SU-DHL-6 (cell line): ENCODE measurements around the gene FAM177B.

ENCODE experiments used
- H2AFZ ChIP-seq: fragments of 200-600 bp; sonication (generic); 2 replicates; pipeline ENCODE4 v1.6.1; 2014; ENCODE audit warnings: low read depth, mild to moderate bottlenecking, moderate library complexity, mixed read lengths, antibody characterized with exemption, low read length; ENCODE audit not compliant: severe bottlenecking
- H3F3A ChIP-seq: fragments of 200-600 bp; shearing (Covaris generic); 2 replicates; pipeline ENCODE4 v1.6.0; 2016; ENCODE audit warnings: antibody characterized with exemption, mild to moderate bottlenecking; ENCODE audit not compliant: insufficient read depth
- H3K27ac ChIP-seq: fragments of 200-600 bp; sonication (generic); 2 replicates; pipeline ENCODE4 v1.5.1; 2016; ENCODE audit warnings: low read depth, mild to moderate bottlenecking, low read length, moderate library complexity, mixed read lengths
- H3K27me3 ChIP-seq: fragments of 200-600 bp; sonication (generic), shearing (Covaris generic); 2 replicates; pipeline ENCODE4 v1.6.0; 2014; ENCODE audit warnings: mild to moderate bottlenecking, low read length
- H3K36me3 ChIP-seq: fragments of 200-600 bp; sonication (generic); 2 replicates; pipeline ENCODE4 v1.6.1; 2014; ENCODE audit warnings: mild to moderate bottlenecking, low read length, mixed read lengths
- H3K4me2 ChIP-seq: fragments of 300-600, 200-600 bp; shearing (Covaris generic), sonication (generic); 2 replicates; pipeline ENCODE4 v1.6.0; 2014; ENCODE audit warnings: low read length, low read depth, mild to moderate bottlenecking; ENCODE audit not compliant: poor library complexity, severe bottlenecking
- H3K4me3 ChIP-seq: fragments of 200-600 bp; sonication (generic); 2 replicates; pipeline ENCODE4 v1.5.1; 2014; ENCODE audit warnings: antibody characterized with exemption, low read length, mild to moderate bottlenecking, mixed read lengths; ENCODE audit not compliant: insufficient read depth, poor library complexity, severe bottlenecking
- H3K79me2 ChIP-seq: fragments of 200-600 bp; sonication (generic); 2 replicates; pipeline ENCODE4 v1.6.1; 2014; ENCODE audit warnings: mild to moderate bottlenecking, low read length, moderate library complexity; ENCODE audit not compliant: insufficient read depth
- H3K9ac ChIP-seq: fragments of 200-600 bp; sonication (generic); 2 replicates; pipeline ENCODE4 v1.7.0; 2014; ENCODE audit warnings: mild to moderate bottlenecking, low read length
- H3K9me2 ChIP-seq: fragments of 200-600 bp; sonication (generic); replicated peaks from 2 replicates; pipeline ENCODE4 v1.6.1; 2014; ENCODE audit warnings: low read length; ENCODE audit not compliant: insufficient read depth
- H3K9me3 ChIP-seq: fragments of 200-600 bp; sonication (generic); 2 replicates; pipeline ENCODE4 v1.6.1; 2014; ENCODE audit warnings: low read length, mixed read lengths; ENCODE audit not compliant: insufficient read depth
- H4K20me1 ChIP-seq: fragments of 200-600 bp; sonication (generic); 2 replicates; pipeline ENCODE4 v1.6.1; 2014; ENCODE audit warnings: low read depth, mild to moderate bottlenecking, antibody characterized with exemption, low read length, moderate library complexity, mixed read lengths
- CTCF ChIP-seq: fragments of 200-600 bp; sonication (generic); IDR thresholded peaks from one replicate; pipeline ENCODE4 v1.5.1; 2017; ENCODE audit warnings: antibody characterized with exemption, mild to moderate bottlenecking, low read length, moderate library complexity; ENCODE audit not compliant: insufficient read depth, poor library complexity, severe bottlenecking
- EZH2phosphoT487 ChIP-seq: fragments of 200-600 bp; sonication (generic), shearing (Covaris generic); conservative IDR thresholded peaks from 2 replicates; pipeline ENCODE4 v1.6.1; 2018; ENCODE audit warnings: mild to moderate bottlenecking, antibody characterized with exemption, low read length, moderate library complexity, mixed read lengths

FAM177B gene

GRCh38 chr1:222777977-222778376 is 41.0 kb downstream of the FAM177B start:
- H3K36me3 ChIP-seq: no peaks in the 10 kb centered on the region
- H4K20me1 ChIP-seq: no peaks in the 10 kb centered on the region
- no peak overlapping the region for H3K4me2 ChIP-seq
- no peaks in the 10 kb centered on the region; the same call in 1 of the 2 replicates for H3F3A ChIP-seq
- no peaks in the 10 kb centered on the region for H3K9me2 ChIP-seq
- H3K27ac ChIP-seq: no peak overlapping the region
- H3K4me3 ChIP-seq: no peak overlapping the region
- no peak overlapping the region for H2AFZ ChIP-seq
- H3K79me2 ChIP-seq: no peaks in the 10 kb centered on the region
- no peaks in the 10 kb centered on the region for H3K27me3 ChIP-seq
- no peak overlapping the region for H3K9ac ChIP-seq
- TF ChIP-seq EZH2phosphoT487: no peak
- no peak for TF ChIP-seq CTCF
- H3K9me3 ChIP-seq: no peaks in the 10 kb centered on the region

DNA sequence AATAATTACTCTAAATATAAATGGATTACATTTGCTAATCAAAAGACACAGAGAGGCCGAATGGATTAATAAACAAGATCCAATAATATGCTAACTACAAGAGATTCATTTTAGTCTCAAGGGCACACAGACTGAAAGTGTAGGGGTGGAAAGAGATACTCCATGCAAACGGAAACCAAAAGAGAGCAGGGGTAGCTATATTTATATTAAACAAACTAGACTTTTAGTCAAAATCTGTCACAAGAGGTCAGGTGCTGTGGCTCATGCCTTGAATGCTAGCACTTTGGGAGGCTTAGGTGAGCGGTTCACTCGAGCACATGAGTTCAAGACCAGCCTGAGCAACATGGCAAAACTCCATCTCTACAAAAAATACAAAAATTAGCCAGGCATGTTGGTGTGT is 44.2 kb downstream of the FAM177B start:
- no peaks in the 10 kb centered on the region for H4K20me1 ChIP-seq
- no peak overlapping the region for H3K4me3 ChIP-seq
- H3K9me3 ChIP-seq: no peaks in the 10 kb centered on the region
- no peaks in the 10 kb centered on the region for H3K27me3 ChIP-seq
- no peak for TF ChIP-seq CTCF
- TF ChIP-seq EZH2phosphoT487: no peak
- H3K9me2 ChIP-seq: no peaks in the 10 kb centered on the region
- H3K36me3 ChIP-seq: no peaks in the 10 kb centered on the region
- H3K4me2 ChIP-seq: no peak overlapping the region
- H3K27ac ChIP-seq: no peak overlapping the region
- H2AFZ ChIP-seq: no peak overlapping the region
- H3F3A ChIP-seq: no peaks in the 10 kb centered on the region
- H3K9ac ChIP-seq: no peak overlapping the region
- no peaks in the 10 kb centered on the region for H3K79me2 ChIP-seq

DNA sequence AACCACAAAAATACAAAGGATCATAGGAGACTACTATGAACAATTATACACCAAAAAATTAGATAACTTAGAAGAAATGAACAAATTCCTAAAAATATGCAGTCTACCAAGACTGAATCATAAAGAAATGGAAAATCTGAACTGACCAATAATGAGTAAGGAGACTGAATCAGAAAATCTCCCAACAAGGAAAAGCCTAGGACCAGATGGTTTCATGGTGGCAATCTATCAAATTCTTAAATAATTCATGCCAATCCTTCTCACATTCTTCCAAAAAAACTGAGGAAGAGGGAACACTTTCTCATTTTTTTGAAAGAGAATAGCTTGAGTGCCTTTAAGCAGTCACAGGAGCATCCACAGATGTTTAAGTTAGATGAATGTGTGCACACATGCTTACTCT is 46.0 kb downstream of the FAM177B start:
- H3K9me2 ChIP-seq: no peaks in the 10 kb centered on the region
- H2AFZ ChIP-seq: no peak overlapping the region
- H3K4me3 ChIP-seq: no peak overlapping the region
- no peak overlapping the region for H3K27ac ChIP-seq
- no peak overlapping the region for H3K4me2 ChIP-seq
- H3K9me3 ChIP-seq: no peaks in the 10 kb centered on the region
- TF ChIP-seq EZH2phosphoT487 (no peak), CTCF (no peak)
- H3K79me2 ChIP-seq: no peaks in the 10 kb centered on the region
- H3F3A ChIP-seq: no peaks in the 10 kb centered on the region
- H4K20me1 ChIP-seq: no peaks in the 10 kb centered on the region
- no peaks in the 10 kb centered on the region for H3K36me3 ChIP-seq
- no peaks in the 10 kb centered on the region for H3K27me3 ChIP-seq
- no peak overlapping the region for H3K9ac ChIP-seq
